Measurements from ENCODE around the gene WDR83. TPM values are rescaled to one million over a fixed set of nuclear protein-coding genes. Genes with fewer than 3 reads are reported as not detected.

The WDR83 gene
- total RNA-seq, 1 donor from 2014 or later, result 19.0 TPM

DNA sequence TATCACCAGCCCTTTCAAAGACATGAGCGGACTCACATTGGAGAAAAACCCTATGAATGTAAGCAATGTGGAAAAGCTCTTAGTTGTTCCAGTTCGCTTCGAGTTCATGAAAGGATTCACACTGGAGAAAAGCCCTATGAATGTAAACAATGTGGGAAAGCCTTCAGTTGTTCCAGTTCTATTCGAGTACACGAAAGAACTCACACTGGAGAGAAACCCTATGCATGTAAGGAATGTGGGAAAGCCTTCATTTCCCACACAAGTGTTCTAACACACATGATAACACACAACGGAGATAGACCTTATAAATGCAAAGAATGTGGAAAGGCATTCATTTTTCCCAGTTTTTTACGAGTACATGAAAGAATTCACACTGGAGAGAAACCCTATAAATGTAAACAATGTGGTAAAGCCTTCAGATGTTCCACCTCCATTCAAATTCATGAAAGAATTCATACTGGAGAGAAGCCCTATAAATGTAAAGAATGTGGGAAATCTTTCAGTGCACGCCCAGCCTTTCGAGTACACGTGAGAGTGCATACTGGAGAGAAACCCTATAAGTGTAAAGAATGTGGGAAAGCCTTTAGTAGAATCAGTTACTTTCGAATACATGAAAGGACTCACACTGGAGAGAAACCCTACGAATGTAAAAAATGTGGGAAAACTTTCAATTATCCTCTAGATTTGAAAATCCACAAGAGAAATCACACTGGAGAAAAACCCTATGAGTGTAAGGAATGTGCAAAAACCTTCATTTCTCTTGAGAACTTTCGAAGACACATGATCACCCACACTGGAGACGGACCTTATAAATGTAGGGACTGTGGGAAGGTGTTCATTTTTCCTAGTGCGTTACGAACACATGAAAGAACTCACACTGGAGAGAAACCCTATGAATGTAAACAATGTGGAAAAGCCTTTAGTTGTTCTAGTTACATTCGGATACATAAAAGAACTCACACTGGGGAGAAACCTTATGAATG lies 38.3 kb upstream of the WDR83 start:
- no peak overlapping the region for H3K4me3 Mint-ChIP-seq
- no peak overlapping the region for H3K27ac Mint-ChIP-seq (ENCODE audit: unreplicated experiment)
- H3K4me1 Mint-ChIP-seq, result no peaks in the 10 kb centered on the region
- TF ChIP-seq, protein P1, sequence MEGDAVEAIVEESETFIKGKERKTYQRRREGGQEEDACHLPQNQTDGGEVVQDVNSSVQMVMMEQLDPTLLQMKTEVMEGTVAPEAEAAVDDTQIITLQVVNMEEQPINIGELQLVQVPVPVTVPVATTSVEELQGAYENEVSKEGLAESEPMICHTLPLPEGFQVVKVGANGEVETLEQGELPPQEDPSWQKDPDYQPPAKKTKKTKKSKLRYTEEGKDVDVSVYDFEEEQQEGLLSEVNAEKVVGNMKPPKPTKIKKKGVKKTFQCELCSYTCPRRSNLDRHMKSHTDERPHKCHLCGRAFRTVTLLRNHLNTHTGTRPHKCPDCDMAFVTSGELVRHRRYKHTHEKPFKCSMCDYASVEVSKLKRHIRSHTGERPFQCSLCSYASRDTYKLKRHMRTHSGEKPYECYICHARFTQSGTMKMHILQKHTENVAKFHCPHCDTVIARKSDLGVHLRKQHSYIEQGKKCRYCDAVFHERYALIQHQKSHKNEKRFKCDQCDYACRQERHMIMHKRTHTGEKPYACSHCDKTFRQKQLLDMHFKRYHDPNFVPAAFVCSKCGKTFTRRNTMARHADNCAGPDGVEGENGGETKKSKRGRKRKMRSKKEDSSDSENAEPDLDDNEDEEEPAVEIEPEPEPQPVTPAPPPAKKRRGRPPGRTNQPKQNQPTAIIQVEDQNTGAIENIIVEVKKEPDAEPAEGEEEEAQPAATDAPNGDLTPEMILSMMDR (conservative IDR thresholded peaks at IDR 0.05), result no peak
- no peak for DNase-seq (ENCODE audit: low read depth, low spot score)
- peaks cover 56% of the 10 kb centered on the region for H3K36me3 Mint-ChIP-seq (ENCODE audit: low read depth)
- peaks cover 13% of the 10 kb centered on the region for H3K9me3 Mint-ChIP-seq
- H3K27me3 Mint-ChIP-seq (ENCODE audit: low read depth), result no peaks in the 10 kb centered on the region

DNA sequence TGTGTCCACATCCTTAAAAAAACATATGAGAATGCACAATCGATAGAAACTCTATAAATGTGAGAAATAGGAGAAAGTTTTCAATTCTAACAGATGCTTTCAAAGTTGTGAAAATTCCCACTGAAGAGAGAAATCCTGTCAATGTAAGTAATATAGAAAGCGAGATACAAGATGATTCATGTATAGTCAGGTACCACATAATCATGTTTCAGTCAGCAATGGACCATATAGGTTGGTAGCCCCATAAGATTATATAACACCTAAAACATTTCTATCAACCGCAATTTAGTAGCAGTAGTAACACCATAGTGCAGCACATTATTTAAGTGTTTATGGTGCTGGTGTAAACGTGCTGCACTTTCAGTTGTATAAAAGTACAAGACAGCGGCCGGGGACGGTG lies 37.4 kb upstream of the WDR83 start:
- Mint-ChIP-seq H3K27ac (ENCODE audit: unreplicated experiment) (no peak overlapping the region), H3K4me1 (no peaks in the 10 kb centered on the region), H3K27me3 (ENCODE audit: low read depth) (no peaks in the 10 kb centered on the region), H3K36me3 (ENCODE audit: low read depth) (peaks cover 54% of the 10 kb centered on the region), H3K4me3 (no peak overlapping the region), H3K9me3 (peaks cover 13% of the 10 kb centered on the region)
- TF ChIP-seq, protein P1 (conservative IDR thresholded peaks at IDR 0.05), result no peak
- no peak for DNase-seq (ENCODE audit: low read depth, low spot score)

DNA sequence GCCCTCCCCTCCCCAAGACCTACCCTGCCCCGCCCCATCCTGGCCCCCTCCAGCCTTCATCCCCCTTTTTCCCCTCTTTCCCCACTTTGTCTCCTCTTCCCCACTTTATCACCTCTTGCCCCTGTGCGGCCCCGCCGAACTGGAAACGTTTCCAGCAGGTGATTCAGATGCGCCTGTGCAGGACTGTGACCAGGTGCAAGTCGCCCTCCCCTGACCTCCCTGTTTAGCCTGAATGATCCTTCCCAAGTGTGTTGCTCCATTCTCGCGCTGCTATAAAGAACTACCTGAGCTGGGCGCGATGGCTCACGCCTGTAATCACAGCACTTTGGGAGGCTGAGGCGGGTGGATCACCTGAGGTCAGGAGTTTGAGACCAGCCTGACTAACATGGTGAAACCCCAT lies 30.0 kb upstream of the WDR83 start:
- Mint-ChIP-seq H3K4me3 (no peak overlapping the region), H3K4me1 (peaks cover 6% of the 10 kb centered on the region), H3K36me3 (ENCODE audit: low read depth) (peaks cover 14% of the 10 kb centered on the region), H3K27ac (ENCODE audit: unreplicated experiment) (no peak overlapping the region), H3K9me3 (peaks cover 3% of the 10 kb centered on the region), H3K27me3 (ENCODE audit: low read depth) (peaks cover 4% of the 10 kb centered on the region)
- DNase-seq (ENCODE audit: low read depth, low spot score), result no peak
- TF ChIP-seq, protein P1 (conservative IDR thresholded peaks at IDR 0.05), result no peak

DNA sequence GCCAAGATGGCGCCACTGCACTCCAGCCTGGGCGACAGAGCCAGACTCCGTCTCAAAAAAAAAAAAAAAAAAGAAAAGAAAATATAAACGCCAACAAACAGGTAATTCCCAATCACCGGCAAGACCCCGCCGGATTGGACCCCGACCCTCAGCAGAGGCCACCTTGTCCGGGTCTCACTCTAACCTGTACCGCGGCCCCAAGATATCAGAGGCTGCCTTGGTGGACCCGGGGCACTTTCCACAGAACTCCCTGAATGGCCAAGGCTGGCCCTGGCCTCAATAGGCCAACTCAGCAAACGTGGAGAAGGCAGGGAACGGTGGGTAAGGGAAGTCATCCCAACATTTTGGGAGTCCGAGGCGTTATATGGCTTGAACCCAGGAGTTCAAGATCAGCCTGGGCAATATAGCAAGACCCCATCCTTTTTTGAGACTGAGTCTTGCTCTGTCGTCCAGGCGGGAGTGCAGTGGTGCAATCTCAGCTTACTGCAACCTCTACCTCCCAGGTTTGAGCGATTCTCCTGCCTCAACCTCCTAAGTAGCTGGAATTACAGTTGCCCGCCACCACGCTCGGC lies 27.9 kb upstream of the WDR83 start:
- Mint-ChIP-seq H3K27ac (ENCODE audit: unreplicated experiment) (no peak overlapping the region), H3K27me3 (ENCODE audit: low read depth) (peaks cover 4% of the 10 kb centered on the region), H3K4me3 (no peak overlapping the region), H3K36me3 (ENCODE audit: low read depth) (peaks cover 8% of the 10 kb centered on the region), H3K9me3 (peaks cover 3% of the 10 kb centered on the region), H3K4me1 (peaks cover 6% of the 10 kb centered on the region)
- no peak for DNase-seq (ENCODE audit: low read depth, low spot score)
- TF ChIP-seq, protein P1 (conservative IDR thresholded peaks at IDR 0.05), result no peak

DNA sequence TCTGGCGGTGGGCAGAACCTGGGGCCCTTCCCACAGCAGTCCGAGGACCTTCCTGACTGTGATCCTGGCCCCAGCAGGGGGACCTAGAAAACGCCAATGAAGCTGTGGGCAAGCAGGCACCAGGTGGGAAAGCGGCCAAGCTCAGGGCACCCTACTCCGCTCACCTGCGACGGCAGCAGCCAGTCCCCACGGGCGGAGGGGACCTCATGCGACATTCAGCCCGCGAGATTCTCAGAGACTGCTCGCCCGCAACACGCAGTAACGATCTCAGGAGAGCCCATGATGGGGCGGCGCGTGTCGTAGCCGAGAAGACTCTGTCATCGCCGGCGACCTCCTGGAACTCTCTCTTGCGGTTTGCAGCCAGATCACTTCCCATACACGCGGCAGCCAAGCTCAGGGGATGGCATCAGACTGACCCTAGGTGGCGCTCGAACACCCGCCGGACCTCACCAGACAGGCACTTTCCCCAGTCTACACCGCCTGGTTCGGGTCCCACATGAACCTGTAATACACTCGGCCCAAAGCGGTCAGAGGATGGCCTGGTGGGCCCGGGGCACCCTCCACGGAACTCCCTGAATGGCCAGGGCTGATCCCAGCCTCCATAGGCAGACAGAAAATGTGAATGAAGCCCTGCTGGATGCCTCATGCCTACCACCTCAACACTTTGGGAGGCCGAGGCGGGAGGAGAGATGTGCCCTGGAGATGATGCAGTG lies 26.6 kb upstream of the WDR83 start:
- TF ChIP-seq, protein P1 (conservative IDR thresholded peaks at IDR 0.05), result peak; percentile 83
- Mint-ChIP-seq H3K4me1 (peaks cover 6% of the 10 kb centered on the region), H3K9me3 (peaks cover 3% of the 10 kb centered on the region), H3K36me3 (ENCODE audit: low read depth) (peaks cover 8% of the 10 kb centered on the region), H3K27me3 (ENCODE audit: low read depth) (peaks cover 4% of the 10 kb centered on the region), H3K4me3 (peak overlapping the region; percentile 42), H3K27ac (ENCODE audit: unreplicated experiment) (no peak overlapping the region)
- DNase-seq (ENCODE audit: low read depth, low spot score), result peak; percentile 83

All from neural crest cell (in vitro differentiated cells).